OCI-LY1 (cell line): ENCODE data around the gene PTPA.

ENCODE experiments used
- EZH2 ChIP-seq: fragments of 200-600 bp; sonication (generic), shearing (Covaris generic); IDR thresholded peaks from 2 replicates; pipeline ENCODE4 v1.8.0; 2017; ENCODE audit warnings: borderline replicate concordance, mixed run types, mild to moderate bottlenecking, antibody characterized with exemption, low read length, moderate library complexity, mixed read lengths
- TF ChIP-seq, protein P1 (sequence below): fragments of 200-600 bp; sonication (generic), shearing (Covaris generic); IDR thresholded peaks from 2 replicates; pipeline ENCODE4 v1.5.1; 2017; ENCODE audit warnings: mild to moderate bottlenecking, antibody characterized with exemption, low read length, moderate library complexity, mixed read lengths

DNA sequence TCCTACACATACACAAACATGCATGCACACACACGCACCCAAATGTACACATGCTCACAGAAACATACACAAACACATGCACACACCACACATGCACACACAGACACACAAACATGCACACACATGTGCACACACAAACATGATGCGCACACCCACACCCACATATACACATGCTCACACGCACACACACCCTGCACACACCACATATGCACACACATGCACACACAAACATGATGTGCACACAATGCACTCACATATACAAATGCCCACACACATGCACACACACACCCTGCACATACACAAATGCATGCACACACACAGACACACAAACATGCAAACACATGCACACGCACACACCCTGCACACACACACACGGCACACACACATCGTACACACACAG, 74.2 kb downstream of the PTPA start:
- TF ChIP-seq, protein P1, sequence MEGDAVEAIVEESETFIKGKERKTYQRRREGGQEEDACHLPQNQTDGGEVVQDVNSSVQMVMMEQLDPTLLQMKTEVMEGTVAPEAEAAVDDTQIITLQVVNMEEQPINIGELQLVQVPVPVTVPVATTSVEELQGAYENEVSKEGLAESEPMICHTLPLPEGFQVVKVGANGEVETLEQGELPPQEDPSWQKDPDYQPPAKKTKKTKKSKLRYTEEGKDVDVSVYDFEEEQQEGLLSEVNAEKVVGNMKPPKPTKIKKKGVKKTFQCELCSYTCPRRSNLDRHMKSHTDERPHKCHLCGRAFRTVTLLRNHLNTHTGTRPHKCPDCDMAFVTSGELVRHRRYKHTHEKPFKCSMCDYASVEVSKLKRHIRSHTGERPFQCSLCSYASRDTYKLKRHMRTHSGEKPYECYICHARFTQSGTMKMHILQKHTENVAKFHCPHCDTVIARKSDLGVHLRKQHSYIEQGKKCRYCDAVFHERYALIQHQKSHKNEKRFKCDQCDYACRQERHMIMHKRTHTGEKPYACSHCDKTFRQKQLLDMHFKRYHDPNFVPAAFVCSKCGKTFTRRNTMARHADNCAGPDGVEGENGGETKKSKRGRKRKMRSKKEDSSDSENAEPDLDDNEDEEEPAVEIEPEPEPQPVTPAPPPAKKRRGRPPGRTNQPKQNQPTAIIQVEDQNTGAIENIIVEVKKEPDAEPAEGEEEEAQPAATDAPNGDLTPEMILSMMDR: no peak
- no peak for TF ChIP-seq EZH2
